IMR-90 (cell line): ENCODE measurements around the gene COL25A1. TPM values are rescaled to one million over a fixed set of nuclear protein-coding genes. Genes with fewer than 3 reads are reported as not detected.

ENCODE experiments used
- ATAC-seq: fragments of 200-7000 bp; cut with Tn5 transposase; 2 replicates; pipeline ENCODE4 v1.9.1; 2020; ENCODE audit warnings: low read depth, mild to moderate bottlenecking, moderate library complexity
- BruUV-seq: library from RNA; stranded (reverse); fragments of 400-500 nt; replicated peaks from 2 replicates; lab custom pipeline; 2021; lab: Mats Ljungman, UMichigan
- CTCF ChIA-PET: fragments of 300-600 bp; formaldehyde crosslinking; extraction: SDS; loops from one replicate; lab custom pipeline; 2021; ENCODE audit warnings: antibody characterized with exemption; lab: Yijun Ruan, JAX
- POLR2A ChIA-PET: fragments of 300-600 bp; sonication (Branson Sonifier 250); formaldehyde crosslinking; loops from one replicate; lab custom pipeline; 2022; ENCODE audit warnings: antibody characterized with exemption; ENCODE audit not compliant: unreplicated experiment; lab: Charles Lee
- DNase-seq: peaks from one replicate; pipeline ENCODE4 v3.0.0; 2013
- H2AFZ ChIP-seq: replicated peaks from 2 replicates; pipeline ENCODE3; 2013; ENCODE audit warnings: low read length, mild to moderate bottlenecking; ENCODE audit not compliant: poor library complexity
- H2AK5ac ChIP-seq: 2 replicates; pipeline ENCODE4 v1.6.1; 2013; ENCODE audit warnings: low read depth, low read length, inconsistent platforms
- H2AK9ac ChIP-seq: replicated peaks from 2 replicates; pipeline ENCODE3; 2013; ENCODE audit warnings: mild to moderate bottlenecking, low read depth, low read length, moderate library complexity; ENCODE audit not compliant: poor library complexity
- H2BK120ac ChIP-seq: 2 replicates; pipeline ENCODE4 v1.6.1; 2013; ENCODE audit warnings: low read depth, low read length, inconsistent platforms
- H2BK15ac ChIP-seq: 3 replicates; pipeline ENCODE4 v1.6.1; 2013; ENCODE audit warnings: low read depth, low read length, inconsistent platforms
- H2BK20ac ChIP-seq: 2 replicates; pipeline ENCODE4 v1.6.1; 2013; ENCODE audit warnings: low read depth, mild to moderate bottlenecking, inconsistent platforms, low read length, moderate library complexity
- H2BK5ac ChIP-seq: 2 replicates; pipeline ENCODE4 v1.6.1; 2013; ENCODE audit warnings: mild to moderate bottlenecking, low read depth, low read length, inconsistent platforms; ENCODE audit not compliant: poor library complexity, severe bottlenecking
- H3K14ac ChIP-seq: replicated peaks from 2 replicates; pipeline ENCODE4 v1.6.1; 2013; ENCODE audit warnings: low read depth, low read length, inconsistent platforms
- H3K18ac ChIP-seq: 2 replicates; pipeline ENCODE4 v1.6.1; 2013; ENCODE audit warnings: low read depth, low read length, control low read depth
- H3K23ac ChIP-seq: 2 replicates; pipeline ENCODE4 v1.6.1; 2013; ENCODE audit warnings: low read depth, low read length, inconsistent platforms
- H3K27ac ChIP-seq: 2 replicates; pipeline ENCODE4 v1.5.1; 2013; ENCODE audit warnings: mild to moderate bottlenecking, control low read depth, low read length; ENCODE audit not compliant: insufficient read depth
- H3K27me3 ChIP-seq: 2 replicates; pipeline ENCODE4 v1.6.1; 2013; ENCODE audit warnings: low read length; ENCODE audit not compliant: control insufficient read depth, insufficient read depth
- H3K36me3 ChIP-seq: 2 replicates; pipeline ENCODE4 v1.6.1; 2013; ENCODE audit warnings: low read length, mixed read lengths; ENCODE audit not compliant: control insufficient read depth, insufficient read depth
- H3K4ac ChIP-seq: 2 replicates; pipeline ENCODE4 v1.6.1; 2013; ENCODE audit warnings: low read depth, low read length, inconsistent platforms
- H3K4me1 ChIP-seq: 2 replicates; pipeline ENCODE4 v1.6.1; 2013; ENCODE audit warnings: low read length, mixed read lengths; ENCODE audit not compliant: control insufficient read depth, insufficient read depth
- H3K4me2 ChIP-seq: 2 replicates; pipeline ENCODE4 v1.6.1; 2013; ENCODE audit warnings: low read depth, mild to moderate bottlenecking, control low read depth, low read length, moderate library complexity
- H3K4me3 ChIP-seq: 2 replicates; pipeline ENCODE4 v1.5.1; 2013; ENCODE audit warnings: low read depth, mild to moderate bottlenecking, control low read depth, low read length, moderate library complexity; ENCODE audit not compliant: insufficient read depth
- H3K56ac ChIP-seq: 2 replicates; pipeline ENCODE4 v1.6.1; 2013; ENCODE audit warnings: low read length, inconsistent platforms; ENCODE audit not compliant: insufficient read depth; ENCODE audit errors: extremely low read depth
- H3K79me1 ChIP-seq, 2 experiments: 2 replicates each; pipeline ENCODE4 v1.6.1; 2013; ENCODE audit warnings: low read length in 2 of 2, inconsistent platforms in 1 of 2, low read depth in 1 of 2
- H3K9ac ChIP-seq: 2 replicates; pipeline ENCODE4 v1.6.1; 2013; ENCODE audit warnings: low read depth, low read length, control low read depth
- H3K9me1 ChIP-seq: 2 replicates; pipeline ENCODE4 v1.6.1; 2013; ENCODE audit warnings: low read length, inconsistent platforms; ENCODE audit not compliant: insufficient read depth
- H3K9me3 ChIP-seq: 2 replicates; pipeline ENCODE4 v1.6.1; 2013; ENCODE audit warnings: low read length; ENCODE audit not compliant: control insufficient read depth, insufficient read depth
- H4K20me1 ChIP-seq: 2 replicates; pipeline ENCODE4 v1.6.1; 2013; ENCODE audit warnings: low read length, inconsistent platforms; ENCODE audit not compliant: insufficient read depth
- H4K5ac ChIP-seq: 2 replicates; pipeline ENCODE4 v1.6.1; 2013; ENCODE audit warnings: mild to moderate bottlenecking, low read depth, low read length, control low read depth
- H4K8ac ChIP-seq, 2 experiments: 2 replicates each; pipeline ENCODE4 v1.6.1; 2013; ENCODE audit warnings: low read depth in 2 of 2, low read length in 2 of 2, control low read depth in 1 of 2, inconsistent platforms in 1 of 2
- H4K91ac ChIP-seq: 2 replicates; pipeline ENCODE4 v1.6.1; 2013; ENCODE audit warnings: low read depth, low read length, inconsistent platforms; ENCODE audit not compliant: insufficient read depth
- SMC3 ChIP-seq: fragments of 150-350 bp; IDR thresholded peaks from 2 replicates; pipeline ENCODE4 v1.6.1; 2016; ENCODE audit warnings: low read depth, mild to moderate bottlenecking, antibody characterized with exemption, low read length, moderate library complexity
- WGBS, 2 experiments: methylation state at CpG; one replicate each; pipeline versions ENCODE4 v1.1.5 to v1.1.7; 2013; ENCODE audit warnings: missing lambda C conversion rate in 2 of 2; ENCODE audit not compliant: insufficient read length in 1 of 2; ENCODE audit errors: extremely low coverage in 2 of 2; 5-methylcytosine and 5-hydroxymethylcytosine counted together
- dilution Hi-C: fragments of 300-500 bp; cut with HindIII; formaldehyde crosslinking; loops from one replicate; pipeline ENCODE4 v1.14.3; 2018; ENCODE audit warnings: low sequenced_read_pairs; ENCODE audit not compliant: unreplicated experiment
- in situ Hi-C: fragments of 300-500 bp; cut with MboI; formaldehyde crosslinking; loops from 3 replicates; pipeline ENCODE4 v1.14.3; 2019; ENCODE audit warnings: low sequenced_read_pairs, inconsistent platforms, mixed read lengths
- intact Hi-C: fragments of 100-400 bp; cut with micrococcal nuclease; formaldehyde crosslinking; loops from 2 replicates; pipeline ENCODE4 v1.10.0; 2022
- polyA plus RNA-seq, 3 experiments: library from polyadenylated mRNA; depleted of rRNA; stranded (reverse); fragments of >200 nt; gene quantifications; 2 replicates each; pipeline ENCODE4 v1.2.3, GENCODE V29; 2012; ENCODE audit warnings: low replicate concordance in 1 of 3
- total RNA-seq: library from RNA; depleted of rRNA; stranded (reverse); fragments of >200 nt; gene quantifications from 2 replicates; pipeline ENCODE4 v1.2.3, GENCODE V29; 2012
- TF ChIP-seq, protein P1 (sequence below): fragments of 150-350 bp; IDR thresholded peaks from 2 replicates; pipeline ENCODE4 v1.6.1; 2017; ENCODE audit warnings: mild to moderate bottlenecking, antibody characterized with exemption, low read length, low read depth

Gene COL25A1
- total and polyA plus RNA-seq, 2 of the 4 experiments (the other 2 are of a cell fraction) = under 0.01 to 0.05 TPM

DNA sequence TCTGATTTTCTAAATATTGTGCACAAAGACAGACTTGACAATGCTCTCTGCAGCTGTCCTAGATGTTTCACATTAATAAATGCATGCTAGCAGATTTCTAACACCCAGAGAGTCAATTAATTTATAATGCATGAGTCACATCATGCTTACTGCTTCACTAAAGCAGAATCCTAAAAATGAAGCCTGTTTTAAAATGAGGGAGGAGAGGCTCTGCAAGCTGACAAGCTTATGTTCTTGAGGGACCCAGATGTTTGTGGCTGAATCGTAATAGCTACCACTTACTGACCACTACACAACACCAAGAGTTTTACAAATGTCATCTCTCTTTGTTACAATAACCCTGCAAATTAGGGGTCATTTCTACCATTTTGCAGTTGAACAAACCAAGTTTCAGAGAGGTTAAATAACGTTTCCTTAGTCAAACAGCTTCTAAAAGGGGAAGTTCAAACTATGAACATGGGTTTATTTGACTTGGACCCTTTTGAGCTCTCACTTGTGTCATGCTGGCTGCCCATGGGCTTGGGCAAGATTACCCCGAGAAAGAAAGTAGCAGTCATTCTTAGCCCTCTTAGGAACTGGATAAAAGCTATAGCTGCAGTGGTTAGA, 276.9 kb downstream of the COL25A1 start:
- H4K8ac ChIP-seq = 0 out of 4 replicates have a peak overlapping the region, but pooled peaks of 1 of the 2 experiments have one; percentile 35
- intact Hi-C loops (no loop called here), dilution Hi-C loops (no loop called here), in situ Hi-C loops (no loop called here)
- peaks cover 2% of the 10 kb centered on the region; the same call in 1 of the 2 replicates for H3K9me1 ChIP-seq
- H3K4me2 ChIP-seq = no peak overlapping the region
- peak overlapping the region; percentile 20; the same call in 1 of the 3 replicates for H2BK15ac ChIP-seq
- H3K4me1 ChIP-seq = peaks cover 3% of the 10 kb centered on the region
- H2BK5ac ChIP-seq = no peak overlapping the region
- POLR2A ChIA-PET = interaction anchor here (0.6 kb wide), 1 partner anchor 238 kb away, joined by 3 read pairs; no protein-coding TSS in a partner anchor
- no peak for DNase-seq
- H3K4me3 ChIP-seq = no peak overlapping the region
- no peak overlapping the region for H2AFZ ChIP-seq
- peak overlapping the region; percentile 14 for H2BK20ac ChIP-seq
- H3K18ac ChIP-seq = peak overlapping the region; percentile 61; the same call in 1 of the 2 replicates
- 0 out of 2 replicates have a peak overlapping the region, but pooled peaks have one; percentile 4 for H4K91ac ChIP-seq
- H3K14ac ChIP-seq = no peak overlapping the region
- no TSS peak for BruUV-seq
- WGBS, 2 experiments = 67% methylated on average over 1 of the region's 3 CpGs; no CpG with 5 or more reads in 1 of the 2 experiments
- H4K5ac ChIP-seq = peak overlapping the region; percentile 53; the same call in 1 of the 2 replicates
- H2AK5ac ChIP-seq = no peak overlapping the region
- peak overlapping the region; percentile 11; the same call in 1 of the 2 replicates for H2BK120ac ChIP-seq
- peak; percentile 35; the same call in 1 of the 2 replicates for ATAC-seq
- peaks cover 2% of the 10 kb centered on the region; the same call in 1 of the 2 replicates for H3K9me3 ChIP-seq
- H3K4ac ChIP-seq = peak overlapping the region; percentile 11; the same call in 1 of the 2 replicates
- no peak overlapping the region for H2AK9ac ChIP-seq
- H3K27me3 ChIP-seq = no peaks in the 10 kb centered on the region
- H3K9ac ChIP-seq = no peak overlapping the region
- H3K23ac ChIP-seq = no peak overlapping the region
- no peaks in the 10 kb centered on the region for H3K36me3 ChIP-seq
- H4K20me1 ChIP-seq = no peaks in the 10 kb centered on the region
- H3K56ac ChIP-seq = no peak overlapping the region
- CTCF ChIA-PET = interaction anchor here (0.7 kb wide), 1 partner anchor 198 kb away, joined by 3 read pairs; no protein-coding TSS in a partner anchor
- no peaks in the 10 kb centered on the region for H3K79me1 ChIP-seq
- no peak overlapping the region for H3K27ac ChIP-seq
- TF ChIP-seq SMC3 = no peak
- TF ChIP-seq, protein P1, sequence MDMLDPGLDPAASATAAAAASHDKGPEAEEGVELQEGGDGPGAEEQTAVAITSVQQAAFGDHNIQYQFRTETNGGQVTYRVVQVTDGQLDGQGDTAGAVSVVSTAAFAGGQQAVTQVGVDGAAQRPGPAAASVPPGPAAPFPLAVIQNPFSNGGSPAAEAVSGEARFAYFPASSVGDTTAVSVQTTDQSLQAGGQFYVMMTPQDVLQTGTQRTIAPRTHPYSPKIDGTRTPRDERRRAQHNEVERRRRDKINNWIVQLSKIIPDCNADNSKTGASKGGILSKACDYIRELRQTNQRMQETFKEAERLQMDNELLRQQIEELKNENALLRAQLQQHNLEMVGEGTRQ = no peak
